NCI-H1092 (cell line): ENCODE data around the gene CDKAL1.
"Not testable (repeated sequence)": the region's sequence is repeated elsewhere in the genome, so short reads cannot be mapped to it uniquely, and the experiment has no call there.

ENCODE experiments used
- DNase-seq: peaks from one replicate; lab custom pipeline; 2025; lab: John Stamatoyannopoulos, UW

The CDKAL1 gene

DNA sequence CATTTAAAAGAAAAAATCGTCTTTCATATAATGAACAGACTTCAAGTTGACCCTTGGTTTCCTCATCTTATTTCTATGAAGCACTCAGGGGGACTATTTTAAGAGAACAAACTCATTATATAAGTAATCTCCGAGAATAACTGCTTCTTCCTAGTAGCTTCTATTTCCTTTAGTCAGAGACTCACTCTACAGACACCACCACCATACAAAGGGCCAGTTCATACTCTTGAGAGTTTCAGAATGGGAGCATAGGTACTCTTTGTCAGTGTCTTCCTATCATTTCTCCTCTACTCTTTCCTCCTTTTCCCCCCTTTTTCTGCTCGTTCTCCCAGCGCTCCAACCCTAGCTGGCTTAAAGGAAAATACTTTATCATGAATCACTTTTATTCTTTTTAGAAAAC lies 104.9 kb downstream of the CDKAL1 start:
- no peak for DNase-seq

GRCh38 chr6:20640181-20640580 lies 105.9 kb downstream of the CDKAL1 start:
- no peak for DNase-seq

- DNase-seq, result no peak
These were observed 108.2 kb downstream of the CDKAL1 start for GRCh38 chr6:20642441-20642840.

DNA sequence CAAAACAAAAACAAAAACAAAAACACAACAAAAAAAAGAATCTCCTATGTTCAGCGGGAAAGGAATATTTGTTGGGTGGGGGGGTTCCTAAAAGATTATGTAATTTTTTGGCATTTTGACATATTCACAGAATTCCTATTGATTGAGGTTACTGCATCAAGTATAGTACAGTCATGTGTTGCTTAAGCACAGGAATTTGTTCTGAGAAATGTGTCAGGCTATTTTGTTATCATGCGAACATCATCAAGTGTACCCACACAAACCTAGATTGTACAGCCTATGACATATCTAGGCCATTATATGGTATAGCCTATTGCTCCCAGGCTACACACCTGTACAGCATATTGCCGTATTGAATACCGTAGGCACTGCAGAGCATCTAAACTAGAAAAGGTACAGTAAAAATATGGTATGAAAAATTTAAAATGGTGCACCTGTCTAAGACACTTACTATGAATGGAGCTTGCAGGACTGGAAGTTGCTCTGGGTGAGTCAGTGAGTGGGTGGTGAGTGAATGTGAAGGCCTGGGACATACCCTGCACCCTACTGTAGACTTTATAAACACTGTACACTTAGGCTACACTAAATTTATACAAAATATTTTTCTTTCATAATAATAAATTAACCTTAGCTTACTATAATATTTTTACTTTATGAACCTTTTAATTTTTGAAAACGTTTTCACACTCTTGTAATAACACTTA lies 110.6 kb downstream of the CDKAL1 start:
- no peak for DNase-seq

DNA sequence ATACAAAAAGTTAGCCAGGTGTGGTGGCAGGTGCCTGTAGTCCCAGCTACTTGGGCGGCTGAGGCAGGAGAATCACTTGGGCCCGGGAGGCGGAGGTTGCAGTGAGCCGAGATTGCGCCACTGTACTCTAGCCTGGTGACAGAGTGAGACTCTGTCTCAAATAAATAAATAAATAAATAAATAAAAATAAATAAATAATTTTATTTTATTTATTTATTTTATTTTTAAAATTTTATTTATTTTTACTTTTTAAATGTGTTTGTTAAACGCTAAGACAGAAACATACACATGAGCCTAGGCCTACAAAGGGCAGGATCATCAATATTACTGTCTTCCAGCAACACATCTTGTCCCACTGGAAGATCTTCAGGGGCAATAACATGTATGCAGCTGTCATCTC lies 111.3 kb downstream of the CDKAL1 start:
- DNase-seq, result not testable (repeated sequence)

DNA sequence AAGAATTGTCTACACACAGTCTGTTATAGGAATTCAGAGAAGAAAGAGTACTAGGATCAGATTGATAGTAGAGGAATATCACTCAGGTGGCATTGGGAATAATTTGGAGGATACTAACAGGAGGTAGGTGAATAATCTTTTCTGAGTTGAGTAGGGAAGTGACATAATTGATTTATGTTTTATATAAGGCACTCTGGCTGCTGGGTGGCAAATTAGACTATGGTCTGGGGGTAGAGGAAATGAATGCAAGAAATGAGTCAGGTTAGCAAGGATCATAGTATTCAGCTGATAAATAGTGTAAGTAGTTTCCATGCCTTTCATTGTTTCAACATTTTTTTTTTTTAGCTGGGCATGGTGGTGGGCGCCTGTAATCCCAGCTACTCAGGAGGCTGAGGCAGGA lies 113.3 kb downstream of the CDKAL1 start:
- DNase-seq, result no peak

GRCh38 chr6:20649696-20650470 lies 115.6 kb downstream of the CDKAL1 start:
- not testable (repeated sequence) for DNase-seq

- no peak for DNase-seq
These were observed 118.2 kb downstream of the CDKAL1 start for GRCh38 chr6:20652299-20653084.

GRCh38 chr6:20653085-20653479 lies 118.8 kb downstream of the CDKAL1 start:
- DNase-seq, result no peak

- DNase-seq, result no peak
These were observed 121.1 kb downstream of the CDKAL1 start for GRCh38 chr6:20655317-20655716.

GRCh38 chr6:20657274-20657800 lies 123.1 kb downstream of the CDKAL1 start:
- no peak for DNase-seq

- no peak for DNase-seq
These were observed 123.8 kb downstream of the CDKAL1 start for GRCh38 chr6:20658053-20658452.

- DNase-seq, result no peak
These were observed 124.3 kb downstream of the CDKAL1 start for GRCh38 chr6:20658516-20658915.

GRCh38 chr6:20660534-20660933 lies 126.3 kb downstream of the CDKAL1 start:
- no peak for DNase-seq

DNA sequence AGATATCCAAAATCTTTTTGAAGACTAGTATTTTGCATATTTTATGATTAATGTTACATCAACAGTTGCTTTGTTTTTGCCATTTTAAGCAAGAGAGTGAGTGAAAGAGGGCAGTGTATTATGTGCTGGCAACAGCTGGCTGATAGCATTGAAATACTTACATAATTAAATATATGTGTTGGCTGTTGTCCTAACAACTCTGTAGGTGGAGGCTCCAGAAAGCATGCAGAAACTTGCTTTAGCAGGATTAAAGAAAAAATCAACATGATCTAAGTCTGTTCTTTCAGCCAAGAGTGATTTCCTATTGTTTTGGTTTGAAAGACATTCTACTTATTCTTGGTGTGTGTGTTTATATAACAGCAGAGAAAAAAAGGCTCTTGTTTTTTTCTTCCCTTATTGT lies 127.5 kb downstream of the CDKAL1 start:
- DNase-seq, result no peak

DNA sequence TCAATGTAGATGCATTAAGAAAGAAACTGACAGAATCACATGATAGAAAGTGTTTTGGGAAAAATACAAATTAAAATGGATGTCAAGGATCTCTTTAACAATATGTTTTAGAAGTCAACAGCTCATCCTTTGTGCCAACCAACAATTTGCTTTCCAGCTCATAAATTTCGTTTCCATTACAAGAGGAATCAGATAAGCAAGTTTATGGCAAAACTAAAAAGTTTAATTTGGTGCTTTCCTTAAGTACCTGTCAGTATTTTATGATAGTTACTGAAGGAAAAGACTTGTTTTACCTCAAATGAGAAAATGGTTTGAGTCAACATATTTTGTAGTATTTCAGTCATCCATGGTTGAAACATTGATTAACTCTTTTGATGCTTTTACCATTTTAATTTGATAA lies 130.0 kb downstream of the CDKAL1 start:
- DNase-seq, result no peak

DNA sequence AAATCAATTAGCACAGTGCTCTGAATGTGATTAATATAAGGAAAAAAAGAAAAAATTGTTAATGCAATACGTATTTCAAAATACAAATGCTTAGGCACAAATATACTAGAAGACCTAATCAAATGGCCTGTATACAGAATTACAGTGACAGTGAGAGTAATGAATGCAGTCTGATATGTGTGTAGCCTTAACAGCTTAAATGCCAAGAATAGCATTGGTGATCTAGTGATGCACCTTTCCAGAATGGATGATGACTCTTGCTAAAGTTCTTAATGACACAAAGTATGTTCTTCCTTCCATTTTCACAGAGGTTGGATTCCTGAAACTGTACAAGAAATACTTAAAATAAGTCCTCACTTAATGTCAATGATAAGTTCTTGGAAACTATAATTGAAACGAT lies 131.0 kb downstream of the CDKAL1 start:
- DNase-seq, result no peak

GRCh38 chr6:20669571-20670314 lies 135.5 kb downstream of the CDKAL1 start:
- DNase-seq, result no peak

- no peak for DNase-seq
These were observed 136.5 kb downstream of the CDKAL1 start for GRCh38 chr6:20670750-20671149.

- DNase-seq, result no peak
These were observed 137.8 kb downstream of the CDKAL1 start for GRCh38 chr6:20672038-20672437.

- no peak for DNase-seq
These were observed 139.2 kb downstream of the CDKAL1 start for GRCh38 chr6:20673458-20673857.

GRCh38 chr6:20674664-20675063 lies 140.4 kb downstream of the CDKAL1 start:
- no peak for DNase-seq
